Ammon's horn (tissue), 1 donor: Measurements from ENCODE around the gene PPP1R14D.
A peak's percentile ranks its signal among the peaks of the same experiment; 100 is the strongest.

Experiments used
- DNase-seq: peaks from one replicate; pipeline ENCODE4 v3.0.0-alpha.2; 2016; ENCODE audit warnings: low spot score

PPP1R14D gene

GRCh38 chr15:40782609-40783227 is 45.8 kb downstream of the PPP1R14D start:
- peak; percentile 27 for DNase-seq

GRCh38 chr15:40776537-40777141 is 51.9 kb downstream of the PPP1R14D start:
- no peak for DNase-seq

GRCh38 chr15:40775740-40776536 is 52.6 kb downstream of the PPP1R14D start:
- DNase-seq: no peak

DNA sequence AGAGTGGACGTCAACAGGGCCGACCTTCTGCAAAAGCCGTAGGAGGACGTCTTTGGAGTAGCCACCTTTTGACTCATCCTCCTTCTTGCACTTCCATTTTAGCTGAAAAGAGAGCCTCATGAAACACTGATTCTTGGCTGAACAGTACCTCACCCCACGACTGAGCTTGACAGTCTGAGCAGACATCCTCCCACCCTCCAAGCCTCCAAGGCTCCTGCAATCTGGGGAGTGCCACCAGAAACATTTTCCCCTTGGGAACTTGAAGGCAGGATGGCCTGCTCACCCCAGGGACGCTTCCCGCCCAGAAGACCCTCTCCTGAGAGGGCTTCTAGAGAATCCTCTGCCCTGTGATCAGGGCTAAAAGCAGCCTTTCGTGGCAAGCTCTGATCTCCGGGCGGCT is 53.5 kb downstream of the PPP1R14D start:
- DNase-seq: no peak

DNA sequence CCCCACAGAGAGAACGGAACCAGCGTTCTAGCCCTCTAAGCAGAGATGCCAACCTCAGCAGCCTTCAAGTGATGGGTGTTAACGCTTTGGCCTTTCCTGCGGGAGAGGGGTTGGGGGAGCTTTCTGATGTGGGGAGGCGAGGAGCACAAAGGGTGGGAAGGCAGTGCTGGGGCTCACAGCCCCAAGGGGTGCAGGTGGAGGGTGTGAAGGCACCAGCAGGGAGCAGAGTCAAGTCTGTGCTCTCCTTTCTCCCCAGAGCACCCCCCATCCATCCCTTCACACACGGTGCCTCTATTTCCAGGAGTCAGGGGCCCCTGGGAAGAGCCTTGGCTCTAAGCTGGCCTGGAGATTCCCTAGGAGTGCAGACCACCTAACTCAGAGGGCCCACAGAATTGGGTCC is 54.6 kb downstream of the PPP1R14D start:
- DNase-seq: no peak

GRCh38 chr15:40773496-40773895 is 55.0 kb downstream of the PPP1R14D start:
- DNase-seq: no peak

GRCh38 chr15:40772014-40772413 is 56.5 kb downstream of the PPP1R14D start:
- no peak for DNase-seq

GRCh38 chr15:40771242-40771641 is 57.3 kb downstream of the PPP1R14D start:
- DNase-seq: no peak

- DNase-seq: no peak
These were observed 58.3 kb downstream of the PPP1R14D start for GRCh38 chr15:40770147-40770721.

GRCh38 chr15:40769274-40770146 is 59.0 kb downstream of the PPP1R14D start, which contains the start of gene C15orf62:
TSS of gene C15orf62 (plus strand) at chr15:40769980. CDS start at chr15:40770496, 516 bp downstream.
- peak; percentile 47 for DNase-seq

DNA sequence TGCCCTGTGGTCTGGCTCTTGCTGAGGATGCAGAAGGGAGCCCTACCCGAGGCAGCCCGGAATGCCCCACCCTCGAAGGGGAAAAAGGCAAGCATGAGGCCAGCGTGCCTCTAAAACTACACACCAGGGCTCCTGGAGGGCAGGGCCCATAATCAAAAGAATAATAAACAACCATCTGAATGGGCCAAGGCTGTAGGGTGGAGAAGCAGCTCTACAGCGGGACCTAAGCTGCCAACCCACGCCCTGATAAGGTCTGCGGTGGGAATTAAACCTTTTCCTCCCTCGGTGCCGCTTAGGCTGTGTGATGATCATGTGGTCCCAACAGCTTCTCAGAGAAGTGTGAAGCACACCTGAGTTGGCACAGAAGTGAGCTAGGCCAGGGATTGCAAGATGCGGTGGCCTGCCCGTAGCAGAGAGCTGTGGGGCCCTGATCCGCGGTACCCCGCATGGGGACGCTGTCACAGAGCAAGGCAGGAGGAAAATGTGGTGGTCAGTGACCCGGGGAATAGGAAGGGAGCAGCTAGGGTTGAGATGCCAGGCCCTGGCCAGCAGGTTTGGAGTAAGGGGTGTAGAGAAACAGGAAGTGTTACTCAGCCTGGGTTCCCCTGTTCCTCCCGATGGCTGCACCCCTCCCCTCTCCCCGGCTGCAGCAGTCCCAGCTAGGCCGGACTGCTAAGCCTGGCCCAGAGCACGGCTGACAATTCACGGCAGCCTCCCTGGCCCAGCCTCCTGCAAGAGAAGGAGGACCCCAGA is 59.8 kb downstream of the PPP1R14D start:
- DNase-seq: no peak

DNA sequence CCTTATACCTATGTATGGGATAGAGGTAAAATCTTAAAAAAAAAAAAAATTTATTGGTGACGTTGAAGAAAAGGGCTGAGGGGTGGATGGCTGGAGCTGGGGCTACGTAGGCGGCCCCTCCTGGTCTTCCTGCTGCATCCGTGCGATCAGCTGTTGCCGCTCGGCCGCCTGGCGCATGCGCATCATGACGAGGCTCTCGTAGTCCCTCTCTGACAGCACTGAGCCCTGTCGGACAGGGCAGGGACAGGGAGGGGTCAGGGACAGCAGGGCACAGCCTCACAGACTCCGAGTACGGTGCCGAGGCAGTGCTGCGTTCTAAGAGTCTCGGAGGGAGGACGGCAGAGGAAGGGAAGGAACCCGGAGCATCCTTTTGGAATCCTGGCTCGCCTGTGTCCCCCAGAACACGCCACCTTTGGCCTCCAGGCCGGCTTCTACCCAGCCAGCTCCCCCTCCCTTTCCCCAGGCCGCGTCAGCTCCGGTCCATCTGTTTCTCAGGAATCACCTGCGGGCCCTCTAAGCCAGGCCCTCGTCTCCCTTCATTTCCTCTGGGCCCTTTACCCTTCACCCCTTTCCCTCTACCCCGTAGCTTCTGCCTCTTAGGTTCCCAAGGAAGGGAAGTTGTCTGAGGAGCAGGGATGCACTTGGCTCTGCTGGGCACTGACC is 60.5 kb downstream of the PPP1R14D start:
- DNase-seq: no peak

DNA sequence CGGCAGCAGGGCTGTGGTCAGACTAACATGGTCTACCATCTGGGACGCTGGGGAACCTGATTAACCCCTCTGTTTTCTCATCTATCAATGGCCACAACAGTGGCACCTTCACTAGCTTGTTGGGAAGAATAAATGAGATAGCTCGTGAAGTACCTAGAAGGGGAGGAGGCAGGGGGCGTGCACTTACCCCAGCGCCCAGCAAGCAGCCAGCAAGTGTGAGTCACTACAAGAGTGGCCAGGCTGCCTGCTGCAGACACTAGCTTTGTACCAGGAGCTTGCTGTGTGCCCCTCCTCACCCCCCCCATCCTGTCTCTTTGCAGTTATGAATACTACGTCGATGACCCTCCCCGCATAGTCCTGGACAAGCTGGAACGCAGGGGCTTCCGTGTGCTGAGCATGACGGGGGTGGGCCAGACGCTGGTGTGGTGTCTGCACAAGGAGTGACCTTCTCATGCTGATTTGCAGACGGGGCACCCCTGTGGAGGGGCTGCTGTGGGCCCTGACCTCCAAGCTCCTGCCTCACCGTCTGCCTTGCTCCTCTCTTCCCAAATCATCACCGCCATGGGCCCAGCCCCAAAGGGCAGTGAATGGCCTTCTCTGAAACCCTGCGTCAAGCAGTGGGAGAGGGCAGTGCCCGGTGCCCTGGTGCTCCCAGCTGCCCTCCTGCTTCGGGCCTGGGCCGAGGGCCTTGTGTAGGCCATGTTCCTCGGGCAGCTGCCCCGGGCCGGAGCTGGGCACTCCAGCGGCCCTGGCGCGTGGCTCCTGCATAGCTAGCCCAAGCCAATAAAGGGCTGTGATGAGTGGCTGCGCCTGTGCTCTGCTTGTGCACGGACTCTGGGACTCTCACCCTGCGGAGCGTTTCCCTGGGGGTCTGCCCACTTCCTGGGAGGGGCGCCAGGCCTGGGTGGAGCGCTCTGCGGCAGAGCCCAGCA is 61.3 kb downstream of the PPP1R14D start:
- no peak for DNase-seq

DNA sequence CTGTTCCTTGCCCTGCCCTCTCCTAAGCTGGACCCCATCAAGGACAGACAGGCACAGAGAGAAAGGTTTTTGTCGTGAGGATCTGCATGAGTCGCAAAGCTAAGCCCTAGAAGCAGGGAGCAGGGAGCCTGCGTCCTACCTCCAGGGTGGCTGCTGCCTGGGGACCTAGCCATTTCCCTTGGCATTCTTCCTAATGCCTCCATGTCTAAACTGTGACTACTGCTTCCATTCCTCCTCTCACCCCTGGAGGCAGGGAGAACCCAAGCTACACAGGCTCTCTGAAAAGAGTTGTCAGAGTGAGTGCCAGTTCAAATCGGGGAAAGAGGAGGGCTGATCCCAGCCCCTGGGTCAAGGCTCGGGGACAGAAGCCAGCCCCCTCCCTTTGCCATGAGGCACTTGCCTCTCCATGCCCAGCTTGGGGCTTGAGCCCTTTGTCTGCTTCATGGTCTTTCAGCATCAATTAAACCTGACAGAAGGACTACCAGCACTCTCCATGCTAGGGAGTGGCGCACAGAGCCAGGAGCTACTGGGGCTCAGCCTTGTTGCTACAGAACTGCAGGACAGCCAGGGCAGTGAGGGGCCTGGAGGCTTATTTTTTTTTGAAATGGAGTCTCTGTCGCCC is 62.2 kb downstream of the PPP1R14D start:
- DNase-seq: no peak
